ENCODE results near the gene MDP1.

Gene MDP1

DNA sequence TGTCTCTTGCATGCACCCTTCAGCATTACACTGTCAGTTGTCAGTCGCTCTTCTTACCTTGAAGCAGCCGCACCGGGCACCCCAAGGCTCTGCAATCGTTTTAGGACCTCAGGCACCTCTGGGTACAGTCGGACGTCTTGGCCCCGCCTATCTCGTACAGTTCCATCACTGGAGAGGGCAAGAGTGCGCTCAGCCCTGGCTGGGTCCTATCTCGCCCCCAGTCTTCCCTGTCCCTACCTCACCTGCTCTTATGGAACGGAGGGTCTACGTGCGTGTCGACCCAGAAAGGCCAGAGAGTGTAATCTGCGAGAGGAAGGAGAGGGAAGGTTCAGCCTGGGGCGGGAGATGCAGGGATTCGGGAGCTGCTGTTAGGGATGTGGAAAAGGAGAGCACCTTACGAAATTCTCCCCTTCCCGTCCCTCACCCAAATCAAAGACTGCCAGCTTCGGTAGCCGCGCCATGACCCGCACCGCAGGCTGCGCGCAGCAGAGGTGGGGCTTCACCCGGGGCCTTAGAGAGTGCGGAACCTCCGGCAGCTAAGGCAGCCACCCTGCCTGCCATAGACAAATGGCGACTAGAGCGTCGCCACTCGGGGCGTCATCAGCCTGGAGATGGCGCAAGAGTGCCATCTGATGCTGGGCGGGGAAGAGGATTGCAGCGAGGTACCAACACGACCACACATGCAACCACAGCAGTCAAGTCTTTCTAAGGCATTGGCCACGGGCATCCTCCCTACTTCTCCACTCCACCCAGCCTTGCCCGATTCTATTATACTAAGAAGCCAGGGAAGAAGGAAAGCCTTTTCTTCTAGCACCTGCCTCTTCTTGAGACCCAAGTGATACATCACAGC lies at the start of gene MDP1:
Gene MDP1, minus strand, starts transcription at position 572 of the 850 bp plus-strand sequence. Its CDS starts 111 bp downstream, at position 461.
- DNase-seq: peak; percentile 93

DNA sequence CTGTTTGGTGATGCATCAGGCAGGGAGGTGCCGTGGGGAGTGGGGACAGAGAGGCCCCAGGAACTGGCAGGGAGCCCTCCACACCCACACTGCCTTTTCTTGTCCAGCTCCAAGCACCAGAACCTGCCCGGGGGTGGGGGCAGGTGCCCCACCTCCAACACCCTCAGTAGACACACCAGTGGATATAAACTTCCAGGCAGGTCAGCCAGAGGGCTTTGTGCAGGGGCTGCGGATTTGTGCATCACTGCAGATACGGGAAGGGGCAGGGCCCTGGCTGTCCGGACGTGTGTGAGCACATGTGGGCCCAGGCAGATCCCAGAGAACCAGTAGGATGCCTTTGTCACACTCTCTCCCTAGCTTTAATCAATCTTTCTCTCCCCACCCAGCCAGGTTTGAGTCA lies 48.4 kb upstream of the MDP1 start:
- no peak for DNase-seq

DNA sequence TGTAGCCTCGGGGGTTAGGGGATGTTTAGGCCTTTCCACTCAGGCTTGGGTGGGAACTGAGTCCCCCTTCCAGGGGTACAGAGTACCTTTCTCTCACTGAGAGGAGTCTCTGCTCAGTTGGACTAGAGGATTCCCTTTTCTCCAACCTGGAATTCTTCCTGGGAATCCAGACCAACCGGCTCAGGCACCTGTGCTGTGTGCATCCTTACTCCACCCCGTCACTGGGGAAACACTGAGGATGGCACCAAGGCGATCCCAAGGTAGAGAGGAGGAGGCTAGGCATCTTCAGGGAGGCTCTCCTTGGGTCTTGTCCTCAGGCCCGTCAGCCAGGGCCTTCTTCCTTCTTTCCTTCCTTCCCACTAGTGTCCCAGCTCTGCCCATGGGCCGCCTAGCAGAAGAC lies 48.0 kb upstream of the MDP1 start:
- no peak for DNase-seq

DNA sequence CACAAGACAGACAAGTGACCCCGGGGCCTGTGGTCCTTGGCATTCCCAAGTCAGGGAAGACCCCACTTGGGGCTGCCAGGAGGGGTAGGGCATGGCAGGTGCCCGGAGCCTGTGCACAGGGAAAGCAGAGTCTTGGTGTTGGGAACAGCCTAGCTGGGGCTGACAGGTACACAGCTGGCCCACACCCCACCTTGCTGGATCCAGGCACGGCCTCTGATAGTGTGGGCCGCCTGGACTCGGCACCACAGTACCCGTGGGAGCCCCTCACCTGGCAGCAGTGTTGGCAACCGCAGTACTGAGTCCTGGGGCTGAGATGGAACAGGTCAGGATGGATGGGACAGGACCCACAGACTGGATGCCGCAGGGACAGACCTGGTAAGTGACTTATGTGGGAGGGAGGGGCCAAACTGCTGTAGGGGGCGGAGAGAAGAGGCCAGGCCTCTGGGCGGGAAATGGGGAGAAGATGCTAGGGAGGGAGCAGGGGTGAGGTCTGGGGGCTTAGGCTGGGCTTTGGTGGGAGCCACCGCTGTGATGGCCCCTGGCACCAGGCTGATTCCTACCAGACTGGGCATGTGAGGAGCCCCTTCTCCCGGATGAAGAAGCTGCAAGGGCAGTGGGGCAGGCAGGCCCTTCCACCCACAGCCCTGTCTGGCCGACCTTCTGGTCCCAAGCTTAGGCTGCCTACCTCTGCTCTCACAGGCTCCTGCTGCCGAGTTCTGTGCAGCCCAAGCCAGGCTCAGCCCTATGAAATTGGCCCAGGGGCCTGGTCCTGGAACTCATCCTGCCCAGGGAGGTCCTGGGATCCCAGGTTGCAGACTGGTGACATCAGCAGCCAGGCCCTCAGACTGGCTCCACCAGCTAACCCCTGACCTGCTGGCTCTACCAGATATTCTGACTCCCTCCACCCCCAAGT lies 47.2 kb upstream of the MDP1 start, which contains the start of gene TGM1:
Gene TGM1, minus strand, starts transcription at position 357 of the 913 bp plus-strand sequence. CDS start 825 bp downstream, outside the sequence.
- DNase-seq: no peak

DNA sequence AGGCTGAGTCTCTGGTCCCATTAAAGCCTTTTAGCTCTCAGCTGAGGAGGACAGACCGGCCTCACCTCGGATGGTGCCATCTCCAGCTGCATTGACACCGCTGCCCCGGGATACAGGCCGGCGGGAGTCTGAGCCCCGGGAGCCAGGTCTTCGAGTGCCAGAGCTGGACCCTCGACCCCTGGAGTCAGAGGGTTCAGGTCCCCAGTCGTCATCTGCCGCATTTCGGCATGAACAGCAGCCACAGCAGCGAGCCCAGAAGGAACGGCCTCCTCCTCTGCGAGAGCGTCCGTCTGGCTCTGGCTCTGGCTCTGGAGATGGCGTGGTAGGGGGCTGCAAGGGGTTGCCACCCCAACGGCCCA lies 46.1 kb upstream of the MDP1 start:
- no peak for DNase-seq

DNA sequence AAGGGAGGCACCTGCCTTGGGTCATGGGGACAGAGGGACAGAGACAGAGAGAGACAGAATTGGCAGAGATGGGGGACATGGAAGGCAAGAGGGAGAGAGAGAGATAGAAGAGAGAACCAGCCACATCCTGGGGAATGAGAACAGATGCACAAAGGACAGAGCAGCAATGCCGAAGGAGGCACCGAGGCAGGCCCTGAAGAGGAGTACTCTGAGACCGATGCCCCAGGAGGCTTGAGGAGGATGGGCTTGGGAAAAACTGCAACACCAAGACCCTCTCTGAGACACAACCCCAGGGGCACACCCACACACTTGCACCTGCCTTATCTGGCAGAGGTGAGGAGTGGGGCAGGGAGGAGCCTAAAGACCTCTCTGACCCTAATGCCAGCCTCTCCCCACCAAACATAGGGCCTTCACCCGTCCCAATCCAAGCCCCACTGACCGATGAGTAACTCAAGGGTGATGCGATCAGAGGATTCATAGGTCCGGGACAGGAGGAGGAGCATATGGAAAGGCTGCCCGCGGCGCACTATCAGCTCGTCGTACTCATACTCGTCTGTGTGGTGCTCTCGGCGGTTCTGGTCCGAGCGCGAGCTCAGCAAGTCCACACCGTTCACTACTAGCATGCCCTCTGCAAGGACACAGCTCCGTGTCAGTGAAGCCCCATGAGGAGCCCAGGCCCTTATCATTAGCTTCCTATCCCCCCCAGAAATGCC lies 45.5 kb upstream of the MDP1 start:
- DNase-seq: no peak

DNA sequence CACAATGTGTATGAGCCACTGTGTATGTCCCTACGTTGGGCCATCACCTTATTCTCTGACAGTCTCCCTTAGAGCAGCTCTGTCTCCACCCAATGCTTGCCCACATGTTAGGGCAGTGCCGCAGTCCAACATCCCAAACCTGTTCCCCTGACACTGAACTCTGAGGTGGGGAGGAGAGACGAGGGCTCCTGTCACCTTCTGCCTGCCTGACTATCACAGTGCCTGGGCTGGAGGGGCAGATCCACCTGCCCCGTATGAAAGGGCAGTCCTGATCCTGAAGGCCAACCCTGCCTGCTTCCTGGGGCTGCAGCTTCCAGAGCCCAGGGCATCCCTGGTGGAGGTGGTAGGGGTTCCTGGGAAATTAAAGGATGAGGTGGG lies 44.9 kb upstream of the MDP1 start:
- no peak for DNase-seq

DNA sequence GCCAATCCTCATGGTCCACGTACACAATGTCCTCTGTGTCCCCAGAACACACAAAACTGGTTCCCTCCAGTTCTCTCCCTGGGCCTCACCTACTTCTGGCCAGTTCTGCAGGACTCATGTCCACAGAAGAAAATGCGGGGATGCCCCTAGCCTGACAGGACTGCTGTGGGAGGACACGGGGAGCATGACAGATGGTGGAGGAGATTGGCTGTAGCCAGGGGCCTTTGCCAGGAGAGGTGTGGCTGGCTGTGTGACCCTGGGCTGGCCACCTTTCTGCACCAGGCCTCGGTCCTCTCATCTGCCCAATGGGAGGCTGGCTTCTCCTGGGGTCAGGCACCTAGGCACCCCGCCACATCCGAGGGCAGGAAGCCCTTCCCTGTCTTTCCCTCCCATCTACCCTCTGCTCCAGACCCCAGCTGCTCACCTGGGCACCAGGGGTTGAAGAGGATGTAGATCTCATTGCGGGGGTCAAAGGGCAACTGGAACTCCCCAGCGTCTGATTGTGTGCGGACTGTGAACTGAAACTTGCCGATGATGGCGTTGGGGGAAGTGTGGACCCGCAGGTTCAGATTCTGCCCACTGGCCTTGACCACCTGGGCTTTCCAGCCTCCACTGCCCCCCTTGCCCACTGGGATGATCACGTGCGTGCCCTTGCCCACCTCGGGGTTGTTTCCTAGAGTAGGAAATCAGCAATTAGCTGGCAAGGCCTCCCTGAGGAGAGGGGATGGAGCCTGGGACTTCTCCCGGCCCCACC lies 44.3 kb upstream of the MDP1 start:
- no peak for DNase-seq

DNA sequence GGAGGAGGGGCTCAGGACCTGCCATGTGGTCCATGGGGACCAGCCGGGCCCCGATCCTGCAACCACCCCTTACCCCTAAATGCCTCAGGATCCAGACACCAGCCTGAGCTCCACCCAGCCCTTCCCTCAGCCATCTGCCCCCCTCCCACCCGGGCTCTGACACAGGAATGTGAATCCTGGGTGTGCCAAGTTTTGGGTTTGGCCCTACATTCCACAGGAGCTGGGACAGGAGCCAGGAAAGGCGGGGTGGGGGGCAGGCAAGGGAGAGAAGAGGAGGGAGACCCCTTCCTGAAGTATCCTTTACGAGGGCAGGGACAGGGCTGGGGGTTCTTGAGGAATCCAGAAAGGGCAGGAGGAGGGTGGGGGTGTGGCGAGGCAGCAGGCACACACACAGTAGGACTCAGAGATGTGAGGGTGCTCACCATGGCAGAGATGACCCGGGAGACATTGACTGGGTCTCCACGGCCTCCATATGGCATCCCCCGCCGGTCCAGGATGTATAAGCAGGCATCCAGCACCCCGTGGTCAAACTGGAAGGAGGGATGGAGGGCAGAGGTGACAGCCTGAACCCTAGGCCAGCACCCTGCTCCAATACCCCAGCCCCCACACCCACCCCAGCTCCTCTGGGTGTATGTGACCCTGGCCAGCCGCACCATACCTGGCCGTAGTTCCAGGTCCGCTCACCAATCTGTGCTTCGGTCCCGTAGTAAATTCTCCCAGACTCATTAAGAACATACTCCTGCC lies 43.6 kb upstream of the MDP1 start:
- DNase-seq: no peak

DNA sequence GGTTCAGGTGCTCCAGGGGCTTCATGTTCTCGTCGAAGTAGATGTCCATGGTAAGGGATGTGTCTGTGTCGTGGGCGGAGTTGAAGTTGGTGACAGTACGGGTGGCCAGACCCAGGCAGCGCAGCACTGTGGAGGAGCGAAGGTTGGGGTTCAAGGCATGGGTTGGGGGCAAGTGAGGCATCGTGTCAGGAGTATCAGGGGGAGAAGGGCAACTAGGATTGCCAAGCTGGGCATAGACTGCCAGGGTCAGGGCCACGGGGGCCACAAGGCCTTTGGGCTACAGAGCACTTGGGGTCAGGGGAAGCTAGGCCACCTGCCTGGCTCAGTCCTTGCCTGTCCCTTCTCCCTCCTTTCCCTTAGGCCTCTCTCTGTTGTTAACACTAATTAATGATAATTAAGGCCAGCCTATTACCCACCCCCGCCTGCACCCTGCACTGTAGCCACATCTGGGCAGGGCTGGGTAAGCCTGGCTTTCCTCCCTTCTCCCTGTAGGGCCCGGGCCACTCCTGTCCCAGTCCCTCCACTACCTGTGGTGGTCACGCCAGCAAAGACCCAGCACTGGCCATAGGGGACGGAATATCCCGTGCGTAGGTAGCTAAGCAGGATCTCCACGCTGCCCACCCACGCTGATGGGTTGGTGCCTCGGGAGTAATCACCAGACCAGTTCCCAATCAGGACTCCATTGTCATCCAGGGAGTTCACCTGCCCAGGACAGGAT lies 42.8 kb upstream of the MDP1 start:
- no peak for DNase-seq

DNA sequence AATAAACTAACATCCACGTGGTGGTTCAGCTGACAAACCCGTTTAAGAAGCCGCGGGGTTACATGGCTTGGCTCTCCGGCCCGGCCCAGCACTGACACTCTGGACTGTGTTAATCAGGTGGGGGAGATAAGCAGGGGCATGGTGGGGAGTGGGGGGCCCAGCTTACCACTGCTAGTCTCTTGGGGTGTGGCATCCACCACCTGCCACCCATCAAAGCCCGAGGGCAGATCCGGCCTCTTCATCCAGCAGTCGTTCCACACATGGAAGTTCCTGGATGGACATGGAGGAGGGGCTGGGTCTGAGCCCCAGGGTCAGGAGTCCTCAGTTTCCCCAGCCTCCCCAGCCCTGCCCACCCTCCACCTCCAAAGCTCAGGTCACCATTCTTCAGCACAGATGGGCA lies 42.3 kb upstream of the MDP1 start:
- DNase-seq: no peak

DNA sequence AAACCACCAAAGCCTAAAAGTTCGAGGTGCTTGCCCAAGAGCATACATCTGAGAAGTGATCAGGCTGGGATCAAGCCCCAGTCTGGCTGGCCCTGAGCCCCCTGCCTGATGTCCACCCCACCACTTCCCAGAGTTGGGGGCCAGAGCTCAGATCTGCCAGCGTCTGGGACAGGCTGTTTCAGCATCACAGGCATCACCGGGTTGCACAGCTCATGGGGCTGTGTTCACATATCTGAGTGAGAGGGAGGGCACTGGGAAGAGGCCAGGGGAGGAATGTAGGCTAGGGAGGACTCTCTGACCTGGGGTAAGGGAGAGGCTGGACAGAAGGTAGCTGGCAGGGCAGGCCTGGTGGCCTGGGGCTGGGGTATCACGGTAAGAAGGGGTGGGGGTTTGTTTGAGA lies 41.1 kb upstream of the MDP1 start:
- no peak for DNase-seq

DNA sequence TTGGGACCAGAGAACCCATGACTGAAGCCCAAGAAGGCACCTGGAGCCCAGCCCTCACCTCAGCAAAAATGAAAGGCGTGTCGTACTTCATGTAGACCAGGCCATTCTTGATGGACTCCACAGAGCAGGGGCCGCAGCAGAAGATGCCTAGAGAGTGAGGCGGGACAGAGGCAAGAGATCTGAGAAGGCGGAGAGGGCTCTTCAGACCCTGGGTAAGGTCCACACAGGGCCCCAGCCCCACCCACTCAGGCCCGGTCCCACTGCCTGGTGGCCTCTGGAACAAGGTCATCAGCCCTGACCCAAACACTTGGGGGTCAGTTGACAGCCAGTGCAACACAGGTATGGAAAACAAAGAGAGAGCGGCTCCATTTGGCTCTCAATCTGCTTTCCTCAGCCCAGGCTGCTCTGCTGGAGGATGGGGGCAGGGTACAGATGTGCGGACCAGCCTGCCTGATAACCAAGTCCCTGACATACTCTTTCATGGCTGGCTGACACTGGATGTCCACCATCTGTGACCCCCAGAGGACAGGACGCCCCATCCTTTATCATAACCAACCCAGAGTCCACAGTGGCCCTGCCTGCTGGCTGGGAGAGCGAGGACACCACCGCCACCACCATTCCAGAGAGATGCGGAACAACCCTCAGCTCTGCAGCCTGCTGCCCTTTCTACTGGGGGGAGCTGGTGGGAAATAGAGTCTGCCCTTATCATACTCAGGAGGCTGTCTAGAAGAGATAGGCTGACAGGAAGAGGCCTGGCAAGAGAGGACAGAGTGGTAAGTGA lies 40.3 kb upstream of the MDP1 start:
- no peak for DNase-seq

DNA sequence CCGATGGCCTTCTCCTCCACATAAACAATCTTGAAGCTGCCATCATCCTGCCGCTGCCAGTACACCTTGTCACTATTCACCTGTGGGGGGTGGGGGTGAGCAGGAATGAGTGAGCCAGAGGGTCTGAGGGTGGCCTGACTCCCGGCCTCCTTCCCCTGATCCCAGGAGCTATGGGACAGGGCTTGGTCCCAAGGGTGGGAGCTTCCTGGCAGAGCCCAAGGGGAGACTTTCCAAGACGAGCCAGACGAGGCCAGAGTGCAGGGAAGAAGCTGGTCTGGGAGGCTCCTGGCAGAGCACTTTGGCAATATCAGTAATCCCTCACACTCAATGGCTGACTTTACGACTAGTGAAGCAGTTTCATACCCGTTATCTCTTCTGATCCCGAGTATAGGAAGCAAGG lies 39.6 kb upstream of the MDP1 start:
- DNase-seq: no peak

DNA sequence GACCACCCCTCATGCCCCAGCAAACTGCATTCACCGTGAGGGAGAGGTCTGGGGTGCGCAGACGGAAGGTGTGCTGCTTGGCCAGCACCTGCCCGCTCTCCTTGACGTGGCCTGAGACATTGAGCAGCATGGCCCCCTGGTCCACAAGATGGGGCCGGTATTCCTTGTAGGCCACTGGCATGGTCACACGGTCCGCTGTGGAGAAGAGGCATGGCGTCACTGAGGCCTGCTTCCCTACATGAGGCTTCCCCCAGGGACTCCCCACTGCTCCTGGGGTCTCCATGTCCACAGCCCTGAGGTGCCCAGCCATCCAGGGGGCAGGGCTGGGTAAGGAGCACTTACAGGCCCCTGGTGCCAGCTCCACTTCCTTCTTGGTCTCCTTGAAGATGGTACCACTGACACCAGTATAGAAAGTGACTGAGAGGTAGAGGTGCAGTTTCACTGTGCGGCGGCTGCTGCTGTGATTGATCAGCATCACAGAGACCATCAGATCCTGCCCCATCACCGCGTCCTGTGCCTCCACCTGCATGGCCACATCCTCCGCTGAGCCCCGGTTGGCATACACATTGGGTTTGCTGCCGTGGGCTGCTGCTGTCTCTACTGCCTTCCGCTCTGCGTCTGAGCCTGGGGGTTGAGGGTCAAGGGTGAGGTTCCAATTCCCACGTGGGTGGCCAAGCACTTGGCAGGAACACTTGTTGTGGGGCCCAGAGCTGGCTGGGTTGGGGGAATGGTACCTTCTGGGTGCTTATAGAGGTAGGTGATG lies 38.9 kb upstream of the MDP1 start:
- DNase-seq: no peak

DNA sequence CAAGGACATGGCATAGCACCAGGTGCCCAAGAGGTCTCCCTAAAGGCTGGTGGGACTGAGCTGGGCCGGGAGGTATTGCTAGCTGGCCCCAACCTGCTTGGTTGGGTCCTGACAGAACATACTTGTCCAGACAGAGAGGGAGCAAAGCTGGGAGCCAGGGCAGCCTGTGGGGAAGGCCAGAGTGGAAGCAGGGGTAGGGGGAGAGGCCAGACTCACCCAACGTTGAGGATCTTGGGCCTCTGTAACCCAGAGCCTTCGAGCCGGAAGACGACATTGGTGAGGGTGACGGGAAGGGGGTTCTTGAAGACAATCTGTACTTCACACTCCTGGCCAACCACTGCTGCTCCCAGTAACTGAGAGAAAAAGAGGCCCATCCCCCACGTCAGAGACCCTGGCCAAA lies 38.1 kb upstream of the MDP1 start:
- DNase-seq: no peak

DNA sequence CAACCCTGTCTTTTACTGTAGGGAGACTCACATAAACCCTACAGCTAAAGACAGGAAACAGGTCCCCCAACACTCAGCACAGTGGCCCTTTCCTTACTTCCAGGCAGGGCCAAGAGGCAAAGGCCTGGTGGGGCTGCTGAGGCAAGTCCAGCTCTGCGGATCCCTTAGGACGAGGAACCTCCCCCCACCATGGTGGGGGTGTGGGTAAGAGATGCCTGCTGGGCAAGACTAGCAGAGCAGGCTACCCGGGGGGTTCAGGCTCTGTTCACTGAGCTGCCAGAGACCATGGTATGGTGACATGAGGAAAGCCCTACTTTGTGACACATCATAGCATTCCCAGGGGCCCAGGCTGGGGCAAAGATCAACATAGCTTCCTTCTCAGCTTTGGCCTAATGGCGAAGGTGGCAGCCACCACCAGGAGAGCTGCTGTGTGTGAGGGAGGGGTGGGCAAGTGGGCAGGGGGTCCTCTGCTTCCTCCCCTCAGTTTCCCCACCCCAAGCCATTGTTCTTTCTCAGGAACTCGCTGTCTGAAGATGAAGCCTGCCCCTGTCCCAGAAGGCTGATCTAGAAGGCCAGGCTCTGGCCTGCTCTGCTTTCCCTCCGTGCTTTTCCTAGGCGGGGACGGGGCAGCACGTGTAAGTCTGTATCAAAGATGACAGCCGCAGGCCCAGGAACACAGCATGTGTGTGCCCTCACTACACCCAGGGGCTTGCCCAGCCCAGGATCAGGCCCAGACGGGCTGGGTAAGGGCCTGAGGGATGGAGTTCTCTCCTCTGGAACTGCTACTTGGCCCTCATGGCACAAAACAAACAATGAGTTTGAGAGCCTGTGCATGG lies 36.6 kb upstream of the MDP1 start:
- DNase-seq: no peak

DNA sequence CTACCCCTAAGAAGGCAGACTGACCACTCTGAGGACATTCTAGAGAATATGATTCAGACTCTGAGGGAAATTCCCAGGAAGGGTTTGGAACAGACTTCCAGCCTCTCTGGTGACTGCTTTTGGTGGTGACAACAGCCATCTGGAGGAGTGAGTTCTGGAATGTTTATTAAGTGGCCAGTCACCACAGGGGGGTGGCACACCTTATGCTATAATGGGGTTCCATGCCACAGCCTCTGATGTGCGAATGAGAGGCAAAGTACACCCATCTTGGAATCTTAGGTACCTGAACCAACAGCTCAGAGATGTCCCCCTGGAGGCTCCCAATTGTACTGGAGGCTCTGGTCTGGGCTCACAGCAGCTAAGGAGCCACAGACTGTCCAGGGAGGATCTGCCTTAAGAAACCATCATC lies 36.0 kb upstream of the MDP1 start:
- no peak for DNase-seq

DNA sequence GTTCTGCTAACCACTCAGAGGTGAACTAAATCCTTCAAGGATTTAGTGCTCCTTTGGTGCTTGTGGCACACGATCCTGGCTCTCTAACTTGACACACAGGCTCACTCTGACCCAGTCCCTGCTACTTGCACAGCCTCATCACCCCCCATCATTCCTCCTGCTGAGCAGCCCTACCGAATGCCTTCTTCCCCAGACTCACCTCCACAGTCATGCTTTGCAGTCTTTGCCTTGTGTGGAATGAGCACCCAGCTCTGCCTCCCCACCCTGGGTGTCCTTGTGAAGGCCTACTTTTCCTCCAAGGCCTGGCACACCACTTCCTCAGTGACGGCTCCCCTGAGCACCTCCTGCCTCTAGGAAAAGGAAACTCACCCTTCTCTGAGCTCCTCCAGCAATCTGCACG lies 34.5 kb upstream of the MDP1 start:
- DNase-seq: no peak

All from NCI-H2171 treated with DMSO at 0.1 percent for 48 hours (cell line).